ENCODE data around the gene LEMD2.

The LEMD2 gene

DNA sequence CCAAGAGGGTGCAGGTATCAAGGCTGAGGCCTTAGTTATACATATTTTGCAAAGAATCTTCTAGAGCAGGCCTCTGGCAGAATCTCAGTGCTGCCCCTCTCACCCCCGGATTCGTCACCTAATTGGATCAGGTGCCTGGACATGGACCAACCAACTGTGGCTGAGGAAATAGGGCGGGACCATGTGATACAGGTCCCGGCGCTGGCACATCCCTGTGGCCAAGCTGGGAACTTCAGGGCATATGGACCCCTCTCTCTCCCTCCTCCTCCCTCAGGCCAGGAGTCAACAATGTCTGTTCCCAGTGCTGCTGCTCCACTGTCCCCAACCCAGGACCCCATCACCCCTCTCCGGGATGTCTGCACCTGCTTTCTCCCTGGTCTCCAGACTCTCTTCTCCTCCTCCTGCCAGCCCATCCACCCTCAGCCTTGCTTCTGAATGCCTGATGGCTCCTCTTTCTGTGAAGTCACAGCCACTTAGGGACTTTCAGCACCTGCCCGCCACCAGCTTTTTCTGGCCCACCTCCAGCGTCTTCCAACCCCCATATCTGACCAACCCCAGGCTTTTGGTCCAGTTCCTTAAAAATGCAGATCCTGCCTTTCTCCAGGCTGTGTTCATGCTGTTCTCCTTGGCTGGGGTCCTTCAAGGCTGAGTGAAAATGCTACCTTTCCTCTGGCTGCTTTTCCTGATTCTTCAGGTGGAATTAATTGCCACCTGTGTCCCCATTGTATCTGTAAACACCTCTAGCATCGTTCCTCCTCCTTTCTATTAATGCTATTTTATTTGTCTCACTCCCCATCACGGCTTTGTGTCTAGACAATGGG lies 33.9 kb upstream of the LEMD2 start:
- TF ChIP-seq FOXP2 (optimal IDR thresholded peaks at IDR 0.05; ENCODE audit: control extremely low read depth, extremely low read length, insufficient read depth) = no peak
- TF ChIP-seq EZH2 (IDR thresholded peaks at IDR 0.05) = no peak
- no peak for TF ChIP-seq POLR2AphosphoS5 (IDR thresholded peaks at IDR 0.05; ENCODE audit: borderline replicate concordance, low read depth, low read length)
- DNase-seq (ENCODE audit: low read depth, low spot score) = no peak
- Histone ChIP-seq H3K36me3 (ENCODE audit: insufficient read depth, low read length) (no peaks in the 10 kb centered on the region), H3K9ac (ENCODE audit: insufficient read length) (no peak overlapping the region), H3K27ac (no peak overlapping the region), H3K4me3 (no peak overlapping the region), H3K9me3 (ENCODE audit: low read depth, low read length) (no peaks in the 10 kb centered on the region)

DNA sequence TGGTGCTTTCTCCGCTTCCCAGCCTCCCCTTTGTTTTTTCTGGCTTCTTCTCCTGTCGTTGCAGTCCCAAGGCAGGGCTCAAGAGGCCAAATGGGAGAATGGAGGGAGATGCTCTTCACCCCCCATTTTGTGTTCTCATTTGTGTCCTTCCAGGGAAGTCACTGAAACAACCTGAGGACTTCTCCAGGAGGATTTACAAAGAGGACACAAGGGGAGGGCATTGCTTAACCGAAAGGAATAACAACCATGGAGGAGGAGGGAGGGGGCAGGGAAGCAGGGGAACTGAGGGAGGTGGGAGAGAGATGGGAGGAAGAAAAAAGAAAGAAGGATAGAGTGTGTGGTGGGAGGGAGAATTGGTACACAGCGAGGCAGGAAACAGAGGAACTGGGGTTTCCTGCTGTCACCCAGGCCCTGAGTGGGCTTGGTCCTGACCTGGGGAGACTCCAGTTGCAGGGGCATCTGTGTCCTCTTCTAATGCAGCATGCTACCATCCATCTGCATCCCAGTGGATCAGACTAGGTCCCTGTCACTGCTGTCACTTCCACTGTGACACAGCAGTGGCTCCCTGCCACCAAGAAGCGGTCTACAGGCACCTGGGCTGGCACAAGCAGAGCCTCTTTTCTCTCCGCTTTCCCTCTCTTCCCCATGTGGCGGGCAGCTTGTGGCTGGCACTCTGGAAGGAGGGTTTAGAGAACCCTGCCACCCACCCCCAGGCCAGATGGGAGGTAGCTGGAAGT lies 32.0 kb upstream of the LEMD2 start:
- Histone ChIP-seq H3K36me3 (ENCODE audit: insufficient read depth, low read length) (no peaks in the 10 kb centered on the region), H3K9me3 (ENCODE audit: low read depth, low read length) (no peaks in the 10 kb centered on the region), H3K9ac (ENCODE audit: insufficient read length) (no peak overlapping the region), H3K4me3 (no peak overlapping the region), H3K27ac (no peak overlapping the region)
- no peak for DNase-seq (ENCODE audit: low read depth, low spot score)
- TF ChIP-seq POLR2AphosphoS5 (IDR thresholded peaks at IDR 0.05; ENCODE audit: borderline replicate concordance, low read depth, low read length) = no peak
- no peak for TF ChIP-seq EZH2 (IDR thresholded peaks at IDR 0.05)
- TF ChIP-seq FOXP2 (optimal IDR thresholded peaks at IDR 0.05; ENCODE audit: control extremely low read depth, extremely low read length, insufficient read depth) = no peak

DNA sequence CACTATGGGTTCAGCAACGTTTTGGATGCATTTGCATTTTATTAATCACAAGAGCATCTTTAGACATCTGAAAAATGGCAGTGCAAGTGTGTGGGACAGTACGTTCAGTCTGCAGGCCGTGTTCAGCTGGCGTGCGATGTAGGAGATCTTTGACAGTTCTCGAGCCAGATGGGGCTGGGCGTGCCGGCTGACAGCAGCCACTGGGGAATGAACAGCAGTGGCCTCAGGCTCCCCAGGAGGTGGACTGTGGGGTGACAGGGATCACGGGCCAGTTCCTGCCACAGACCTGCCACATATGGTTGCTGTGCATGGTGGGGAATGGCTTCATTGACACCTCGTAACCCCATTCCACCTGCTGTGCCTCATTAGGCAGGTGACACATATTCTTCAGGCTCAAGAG lies 31.3 kb upstream of the LEMD2 start:
- H3K9ac ChIP-seq (ENCODE audit: insufficient read length) = no peak overlapping the region
- H3K27ac ChIP-seq = no peak overlapping the region
- H3K9me3 ChIP-seq (ENCODE audit: low read depth, low read length) = no peaks in the 10 kb centered on the region
- TF ChIP-seq FOXP2 (optimal IDR thresholded peaks at IDR 0.05; ENCODE audit: control extremely low read depth, extremely low read length, insufficient read depth) (no peak), EZH2 (IDR thresholded peaks at IDR 0.05) (no peak), POLR2AphosphoS5 (IDR thresholded peaks at IDR 0.05; ENCODE audit: borderline replicate concordance, low read depth, low read length) (no peak)
- H3K4me3 ChIP-seq = no peak overlapping the region
- H3K36me3 ChIP-seq (ENCODE audit: insufficient read depth, low read length) = no peaks in the 10 kb centered on the region
- DNase-seq (ENCODE audit: low read depth, low spot score) = no peak

DNA sequence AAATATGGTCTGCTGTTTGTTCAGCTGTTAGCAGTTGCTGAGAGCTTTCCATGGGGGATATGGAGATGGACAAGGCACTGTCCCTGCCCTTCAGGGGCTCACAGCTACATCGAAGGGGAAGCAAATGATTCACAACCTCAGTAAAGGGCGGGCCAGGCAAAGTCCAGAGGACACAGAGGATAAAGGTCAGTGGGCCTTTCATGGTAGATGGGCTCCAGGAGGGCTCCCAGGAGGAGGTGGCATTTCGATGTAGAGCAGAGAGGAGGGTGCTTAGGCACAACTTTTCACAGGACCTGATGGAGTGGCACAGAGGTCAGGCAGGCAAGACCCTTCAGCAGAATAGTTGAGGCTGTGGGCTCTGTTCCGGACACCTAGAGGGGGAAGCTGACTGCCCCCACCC lies 30.1 kb upstream of the LEMD2 start:
- no peak overlapping the region for H3K4me3 ChIP-seq
- H3K9ac ChIP-seq (ENCODE audit: insufficient read length) = no peak overlapping the region
- no peaks in the 10 kb centered on the region for H3K36me3 ChIP-seq (ENCODE audit: insufficient read depth, low read length)
- TF ChIP-seq FOXP2 (optimal IDR thresholded peaks at IDR 0.05; ENCODE audit: control extremely low read depth, extremely low read length, insufficient read depth) = no peak
- TF ChIP-seq EZH2 (IDR thresholded peaks at IDR 0.05) = no peak
- no peak for TF ChIP-seq POLR2AphosphoS5 (IDR thresholded peaks at IDR 0.05; ENCODE audit: borderline replicate concordance, low read depth, low read length)
- DNase-seq (ENCODE audit: low read depth, low spot score) = no peak
- no peak overlapping the region for H3K27ac ChIP-seq
- no peaks in the 10 kb centered on the region for H3K9me3 ChIP-seq (ENCODE audit: low read depth, low read length)

DNA sequence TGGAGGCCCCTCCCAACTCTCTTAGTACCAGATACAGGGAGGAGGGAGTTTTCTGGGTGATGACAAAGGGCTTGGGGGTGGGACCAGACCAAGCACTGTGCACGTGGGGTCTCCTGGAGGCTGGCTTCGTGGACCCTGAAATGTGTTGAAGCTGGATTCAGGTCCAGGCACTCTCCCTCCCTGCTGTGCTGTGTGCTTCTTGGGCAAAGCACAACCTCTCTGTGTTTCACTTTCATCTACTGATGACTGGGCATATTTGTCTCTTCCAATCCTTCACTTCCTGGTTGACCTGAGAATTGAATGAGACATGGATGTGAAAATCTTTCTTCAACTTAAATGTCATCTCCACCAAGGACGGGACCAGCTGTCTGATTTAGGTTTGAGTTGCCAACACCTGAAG lies 29.4 kb upstream of the LEMD2 start:
- H3K27ac ChIP-seq = no peak overlapping the region
- no peak overlapping the region for H3K9ac ChIP-seq (ENCODE audit: insufficient read length)
- no peaks in the 10 kb centered on the region for H3K9me3 ChIP-seq (ENCODE audit: low read depth, low read length)
- no peaks in the 10 kb centered on the region for H3K36me3 ChIP-seq (ENCODE audit: insufficient read depth, low read length)
- no peak for TF ChIP-seq POLR2AphosphoS5 (IDR thresholded peaks at IDR 0.05; ENCODE audit: borderline replicate concordance, low read depth, low read length)
- no peak for TF ChIP-seq FOXP2 (optimal IDR thresholded peaks at IDR 0.05; ENCODE audit: control extremely low read depth, extremely low read length, insufficient read depth)
- TF ChIP-seq EZH2 (IDR thresholded peaks at IDR 0.05) = no peak
- no peak overlapping the region for H3K4me3 ChIP-seq
- no peak for DNase-seq (ENCODE audit: low read depth, low spot score)

DNA sequence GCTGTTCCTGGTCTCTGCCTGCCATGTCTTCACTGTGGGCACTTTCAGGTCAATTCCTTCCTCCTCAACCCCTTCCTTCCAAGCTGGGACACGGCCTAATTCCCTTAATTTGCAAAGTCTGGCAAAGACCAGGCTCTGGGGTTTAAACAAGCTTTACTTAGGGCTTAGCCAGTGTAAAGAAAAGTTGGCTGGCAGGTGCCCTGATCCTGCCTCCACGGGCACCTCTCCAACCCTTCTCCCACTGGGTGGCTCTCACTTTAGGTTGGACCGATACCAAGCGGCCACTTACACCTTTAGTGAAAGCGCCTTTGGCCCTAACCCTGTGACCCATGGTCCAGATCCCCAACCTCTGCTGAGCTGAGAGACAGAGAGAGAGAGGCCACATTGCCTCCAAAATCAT lies 28.6 kb upstream of the LEMD2 start:
- Histone ChIP-seq H3K27ac (no peak overlapping the region), H3K9ac (ENCODE audit: insufficient read length) (no peak overlapping the region), H3K4me3 (no peak overlapping the region), H3K36me3 (ENCODE audit: insufficient read depth, low read length) (no peaks in the 10 kb centered on the region), H3K9me3 (ENCODE audit: low read depth, low read length) (no peaks in the 10 kb centered on the region)
- no peak for TF ChIP-seq EZH2 (IDR thresholded peaks at IDR 0.05)
- no peak for TF ChIP-seq FOXP2 (optimal IDR thresholded peaks at IDR 0.05; ENCODE audit: control extremely low read depth, extremely low read length, insufficient read depth)
- no peak for TF ChIP-seq POLR2AphosphoS5 (IDR thresholded peaks at IDR 0.05; ENCODE audit: borderline replicate concordance, low read depth, low read length)
- DNase-seq (ENCODE audit: low read depth, low spot score) = no peak

DNA sequence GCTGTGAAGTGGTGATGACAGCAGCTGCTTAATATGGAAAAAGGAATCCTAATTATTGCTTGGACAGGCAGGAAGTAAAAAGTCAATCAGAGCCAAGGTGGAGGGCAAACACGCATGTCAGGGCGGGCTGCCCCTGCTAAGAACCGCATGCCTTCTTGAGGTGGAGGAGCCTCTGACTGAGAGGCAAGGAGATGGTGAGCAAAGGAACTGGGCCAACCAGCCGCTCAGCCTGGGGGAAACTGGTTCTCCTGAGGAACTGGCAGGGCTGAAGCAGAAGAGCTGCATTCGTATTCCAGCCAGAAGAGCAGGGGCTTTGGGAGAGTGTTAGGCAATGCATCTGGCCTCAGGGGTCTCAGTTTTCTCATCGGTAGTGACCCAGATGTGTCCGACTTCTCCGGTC lies 28.0 kb upstream of the LEMD2 start:
- Histone ChIP-seq H3K36me3 (ENCODE audit: insufficient read depth, low read length) (no peaks in the 10 kb centered on the region), H3K9me3 (ENCODE audit: low read depth, low read length) (no peaks in the 10 kb centered on the region), H3K9ac (ENCODE audit: insufficient read length) (no peak overlapping the region), H3K4me3 (no peak overlapping the region), H3K27ac (no peak overlapping the region)
- DNase-seq (ENCODE audit: low read depth, low spot score) = no peak
- TF ChIP-seq FOXP2 (optimal IDR thresholded peaks at IDR 0.05; ENCODE audit: control extremely low read depth, extremely low read length, insufficient read depth) (no peak), POLR2AphosphoS5 (IDR thresholded peaks at IDR 0.05; ENCODE audit: borderline replicate concordance, low read depth, low read length) (no peak), EZH2 (IDR thresholded peaks at IDR 0.05) (no peak)

DNA sequence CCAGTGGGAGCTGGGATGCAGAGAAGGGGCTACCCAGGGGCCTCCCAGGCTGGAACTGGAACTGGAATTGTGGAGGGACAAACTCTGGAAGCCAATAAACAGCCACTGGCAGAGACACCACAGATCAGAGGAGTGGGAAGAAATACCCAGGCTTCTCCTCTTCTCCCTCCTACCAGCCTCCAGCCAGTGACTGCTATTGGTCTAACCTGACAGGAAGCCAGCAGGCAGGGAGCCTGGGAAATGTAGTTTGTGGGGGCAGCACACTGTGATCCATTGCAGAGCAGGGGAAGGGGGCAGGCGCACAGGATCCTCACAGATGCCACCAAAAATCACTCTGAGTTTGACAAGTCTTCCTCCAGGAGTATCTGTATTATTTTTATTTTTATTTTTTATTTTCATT lies 26.9 kb upstream of the LEMD2 start:
- H3K4me3 ChIP-seq = no peak overlapping the region
- H3K9ac ChIP-seq (ENCODE audit: insufficient read length) = no peak overlapping the region
- TF ChIP-seq EZH2 (IDR thresholded peaks at IDR 0.05) (no peak), POLR2AphosphoS5 (IDR thresholded peaks at IDR 0.05; ENCODE audit: borderline replicate concordance, low read depth, low read length) (no peak), FOXP2 (optimal IDR thresholded peaks at IDR 0.05; ENCODE audit: control extremely low read depth, extremely low read length, insufficient read depth) (no peak)
- no peak overlapping the region for H3K27ac ChIP-seq
- DNase-seq (ENCODE audit: low read depth, low spot score) = no peak
- no peaks in the 10 kb centered on the region for H3K36me3 ChIP-seq (ENCODE audit: insufficient read depth, low read length)
- H3K9me3 ChIP-seq (ENCODE audit: low read depth, low read length) = no peaks in the 10 kb centered on the region

Measured in SK-N-MC (cell line).